ENCODE measurements around the gene SLCO1A2.

The SLCO1A2 gene

GRCh38 chr12:21324551-21324950, 10.2 kb downstream of the SLCO1A2 start:
- DNase-seq, result no peak

GRCh38 chr12:21323736-21324135, 11.0 kb downstream of the SLCO1A2 start:
- DNase-seq, result no peak

DNA sequence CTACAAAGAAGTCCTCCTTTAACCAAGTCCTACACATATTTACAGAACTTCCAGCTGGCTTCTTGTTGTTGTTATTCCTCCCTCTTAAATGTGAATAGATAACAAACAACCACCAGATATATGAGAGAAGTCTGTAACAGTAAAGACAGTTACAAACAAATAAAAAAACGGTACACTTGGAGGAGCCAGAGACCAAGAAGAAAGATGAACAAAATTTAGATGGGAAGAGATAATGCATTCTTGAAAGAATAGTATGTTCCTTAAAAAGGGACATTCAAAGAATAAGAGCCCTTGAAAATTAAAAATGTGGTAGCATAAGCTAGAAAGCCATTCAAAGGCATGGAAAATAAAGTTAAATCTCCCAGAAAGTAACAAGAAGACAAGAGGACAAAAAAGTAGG, 25.9 kb downstream of the SLCO1A2 start:
- DNase-seq, result no peak

DNA sequence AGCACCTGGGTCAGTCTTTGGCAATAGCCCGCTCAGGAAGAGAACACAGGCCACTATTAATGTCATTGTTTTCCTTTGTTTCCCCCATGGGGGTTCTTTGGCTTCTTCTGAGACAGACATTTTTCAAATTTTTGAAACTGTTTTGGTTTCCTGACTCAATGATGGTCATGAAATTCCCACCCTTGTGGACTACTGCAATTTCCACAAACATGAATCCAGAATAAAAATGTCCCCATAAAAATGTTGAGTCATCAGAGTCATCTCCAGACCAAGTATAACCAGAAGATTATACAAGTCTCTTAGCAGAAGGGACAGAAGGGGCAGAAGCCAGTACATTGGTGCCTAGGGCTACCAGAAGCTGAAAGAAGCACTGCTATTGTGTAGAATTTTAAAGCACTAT, 29.1 kb downstream of the SLCO1A2 start:
- no peak for DNase-seq

- DNase-seq, result no peak
These were observed 34.1 kb downstream of the SLCO1A2 start for GRCh38 chr12:21300632-21301031.

- no peak for DNase-seq
These were observed 37.8 kb downstream of the SLCO1A2 start for GRCh38 chr12:21296751-21297406.

DNA sequence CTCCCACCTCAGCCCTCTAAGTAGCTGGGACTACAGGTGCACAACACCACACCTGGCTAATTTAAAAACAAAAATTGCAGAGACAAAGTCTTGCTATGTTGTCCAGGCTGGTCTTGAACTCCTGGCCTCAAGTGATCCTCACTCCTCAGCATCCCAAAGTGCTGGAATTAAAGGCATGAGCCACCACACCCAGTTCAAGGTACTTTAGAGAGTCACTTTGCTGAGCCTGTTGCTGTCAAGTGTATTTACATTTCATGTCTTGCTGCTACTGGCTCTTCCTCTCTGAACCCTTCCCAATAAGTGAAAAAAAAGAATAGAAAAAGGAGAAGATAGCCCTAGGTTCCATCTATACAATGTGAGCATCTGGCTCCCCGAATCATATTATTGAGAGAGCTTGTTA, 38.4 kb downstream of the SLCO1A2 start:
- no peak for DNase-seq

DNA sequence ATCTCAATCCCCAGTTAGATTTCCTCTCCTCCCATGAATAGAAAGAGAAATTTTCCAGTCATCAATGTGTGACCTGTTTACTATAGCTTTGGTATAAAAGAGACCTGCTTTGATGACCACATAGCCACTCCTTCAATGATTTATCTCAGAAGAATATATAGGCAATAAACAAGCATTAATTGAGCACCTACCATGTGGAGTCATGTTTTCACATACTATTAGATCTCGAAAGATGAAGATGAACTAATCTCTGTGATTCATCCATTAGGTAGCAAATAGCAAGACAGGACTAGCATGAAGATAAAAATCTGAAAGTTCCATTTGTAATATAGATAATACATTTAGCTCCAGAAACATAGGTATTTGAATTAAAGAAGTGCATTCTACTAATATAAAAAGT, 40.5 kb downstream of the SLCO1A2 start:
- no peak for DNase-seq

DNA sequence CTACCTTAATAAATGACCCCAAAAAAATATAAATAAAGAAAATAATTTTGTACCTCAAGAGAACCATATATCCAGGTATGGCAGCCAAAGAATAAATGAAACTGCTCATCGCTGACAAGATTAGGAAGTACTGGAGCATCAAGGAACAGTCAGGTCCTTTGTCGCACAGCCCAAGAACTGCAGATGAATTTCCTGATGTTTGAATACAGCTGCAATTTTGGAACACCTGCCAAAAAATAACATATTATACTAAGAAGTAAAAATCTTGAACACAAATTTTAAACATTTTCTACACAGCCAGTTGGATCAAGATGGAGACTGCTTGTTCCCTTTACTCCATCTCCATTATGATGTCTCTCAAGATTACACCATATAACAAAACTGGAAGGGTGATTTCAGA, 42.6 kb downstream of the SLCO1A2 start:
- no peak for DNase-seq

GRCh38 chr12:21289698-21290097, 45.0 kb downstream of the SLCO1A2 start:
- DNase-seq, result no peak

DNA sequence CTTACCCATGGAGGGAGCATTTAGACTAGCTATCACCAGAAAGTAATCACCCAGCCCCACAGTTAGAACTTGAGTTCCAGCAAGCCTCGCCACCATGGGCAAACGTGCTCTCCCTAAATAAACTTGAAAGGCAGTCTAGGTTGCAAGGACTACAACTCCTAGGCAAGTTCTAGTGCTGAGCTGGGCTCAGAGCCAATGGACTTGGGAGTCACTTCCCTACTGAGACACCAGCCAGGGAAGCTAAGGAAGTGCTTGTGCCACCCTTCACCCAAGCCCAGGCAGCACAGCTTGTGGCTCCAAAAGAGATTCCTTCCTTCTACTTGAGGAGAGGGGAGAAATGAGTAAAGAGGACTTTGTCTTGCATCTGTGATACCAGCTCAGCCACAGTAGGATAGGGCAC, 57.9 kb downstream of the SLCO1A2 start:
- DNase-seq, result no peak

GRCh38 chr12:21265932-21266331, 68.8 kb downstream of the SLCO1A2 start:
- DNase-seq, result no peak

DNA sequence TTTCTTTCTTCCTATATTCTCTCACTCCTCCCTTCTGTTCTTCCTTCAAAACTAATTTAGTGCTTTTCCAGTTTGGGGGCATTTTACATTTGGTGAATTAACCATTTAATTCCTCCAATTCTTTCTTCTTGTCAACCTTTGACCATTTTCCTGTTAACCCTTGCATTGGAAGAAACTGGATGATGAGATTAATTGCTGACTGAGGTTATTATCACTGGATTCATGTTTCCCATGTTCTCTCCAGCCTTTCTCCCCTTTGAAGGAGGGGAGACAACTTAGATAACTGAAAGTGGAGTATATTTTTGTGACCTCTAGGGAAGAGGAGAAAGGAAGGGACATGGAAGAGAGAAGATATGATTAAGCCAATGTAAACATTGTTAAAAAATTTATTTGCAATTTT, 70.5 kb downstream of the SLCO1A2 start:
- DNase-seq, result no peak

GRCh38 chr12:21257172-21257571, 77.5 kb downstream of the SLCO1A2 start:
- no peak for DNase-seq

- DNase-seq, result no peak
These were observed 82.6 kb downstream of the SLCO1A2 start for GRCh38 chr12:21252070-21252469.

- DNase-seq, result no peak
These were observed 86.0 kb downstream of the SLCO1A2 start for GRCh38 chr12:21248679-21249078.

DNA sequence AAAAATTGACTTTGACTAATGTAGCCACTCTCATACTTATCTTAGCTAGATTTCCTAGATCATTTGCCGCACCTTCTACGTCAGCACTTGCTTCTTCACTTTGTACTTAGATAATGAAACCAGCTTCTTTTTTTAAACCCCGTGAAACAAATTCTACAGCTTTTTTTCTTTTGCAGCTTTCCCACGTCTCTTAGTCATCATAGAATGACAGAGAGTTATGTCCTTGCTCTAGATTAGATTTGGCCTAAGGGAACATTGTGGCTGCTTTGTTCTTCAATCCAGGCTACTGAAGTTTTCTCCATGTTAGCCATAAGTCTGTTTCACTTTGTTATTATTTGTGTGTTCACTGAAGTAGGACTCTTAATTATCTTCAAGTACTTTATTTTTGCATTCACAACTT, 94.9 kb downstream of the SLCO1A2 start:
- no peak for DNase-seq

- no peak for DNase-seq
These were observed 100.3 kb downstream of the SLCO1A2 start for GRCh38 chr12:21234395-21234794.

DNA sequence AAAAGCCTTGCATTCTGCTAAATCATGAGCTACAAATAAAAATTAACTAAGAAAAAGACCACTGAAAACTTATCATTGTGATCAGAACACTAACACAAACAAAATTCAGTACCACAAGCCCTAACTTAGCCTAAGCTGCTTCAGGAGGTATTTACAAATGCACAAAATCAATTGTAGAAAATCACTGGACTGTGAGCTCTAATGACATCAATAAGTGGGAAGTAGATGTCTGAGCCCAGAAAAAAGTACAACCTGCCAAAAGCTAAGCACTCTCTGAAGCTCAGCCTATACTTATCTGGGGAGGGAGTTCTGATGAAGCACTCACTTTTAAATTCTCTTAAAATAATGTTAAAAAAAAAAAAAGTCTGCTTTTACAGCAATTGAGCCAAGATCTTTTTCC, 110.8 kb downstream of the SLCO1A2 start:
- no peak for DNase-seq

DNA sequence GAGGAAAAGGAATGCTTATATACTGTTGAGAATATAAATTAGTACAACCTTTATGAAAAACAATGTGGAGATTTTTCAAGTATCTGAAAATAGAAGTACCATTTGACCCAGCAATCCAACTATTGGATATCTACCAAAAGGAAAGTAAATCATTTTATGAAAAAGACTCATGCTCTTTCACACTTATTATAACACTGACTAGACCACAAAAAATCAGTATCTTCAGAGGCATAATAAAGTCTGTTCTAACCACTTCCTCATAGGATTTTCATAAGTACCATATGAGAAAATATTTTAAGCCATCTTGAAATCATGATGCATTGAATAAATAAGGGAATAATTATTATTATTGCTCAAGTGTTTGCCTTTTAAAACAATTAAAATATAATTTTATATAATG, 112.9 kb downstream of the SLCO1A2 start:
- DNase-seq, result no peak

DNA sequence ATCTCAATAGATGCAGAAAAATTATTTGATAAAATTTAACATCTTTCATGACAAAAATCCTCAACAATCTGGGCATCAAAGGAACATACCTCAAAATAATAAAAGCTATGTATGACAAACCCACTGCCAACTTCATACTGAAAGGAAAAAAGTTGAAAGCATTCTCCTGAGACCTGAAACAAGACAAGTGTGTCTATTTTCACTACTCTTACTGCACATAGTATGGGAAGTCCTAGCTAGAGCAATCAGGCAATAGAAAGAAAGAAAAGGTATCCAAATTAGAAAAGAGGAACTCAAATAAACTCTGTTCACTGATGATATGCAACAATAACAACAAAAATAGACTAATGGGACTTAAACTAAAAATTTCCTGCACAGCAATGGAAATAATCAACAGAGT, 113.6 kb downstream of the SLCO1A2 start:
- DNase-seq, result no peak

- DNase-seq, result no peak
These were observed 114.5 kb downstream of the SLCO1A2 start for GRCh38 chr12:21220266-21220665.

DNA sequence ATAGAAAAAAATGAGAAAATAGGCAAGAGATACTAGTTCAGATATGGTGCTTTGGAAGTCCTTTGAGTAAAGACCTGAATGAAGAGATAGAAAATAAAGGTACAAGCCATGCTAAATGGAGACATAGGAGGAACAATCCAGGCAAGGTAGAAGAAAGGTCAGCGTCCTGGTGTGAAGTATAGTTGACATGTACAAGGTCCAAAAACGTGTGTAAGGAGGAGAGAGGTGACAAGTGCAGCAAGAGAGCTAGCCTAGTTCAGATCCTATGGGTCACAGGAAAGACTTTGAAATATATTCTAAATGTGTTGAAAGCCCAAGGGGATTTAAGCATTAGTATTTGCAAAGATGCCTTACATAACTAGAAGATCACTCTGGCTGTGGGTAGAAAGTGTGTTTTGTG, 115.5 kb downstream of the SLCO1A2 start:
- DNase-seq, result no peak

Measured in activated gamma-delta T cell treated with Interleukin-2 at 50 U/mL for 16 hours (primary cell).